Measurements from ENCODE around the gene PLEKHG4B.

Gene PLEKHG4B

DNA sequence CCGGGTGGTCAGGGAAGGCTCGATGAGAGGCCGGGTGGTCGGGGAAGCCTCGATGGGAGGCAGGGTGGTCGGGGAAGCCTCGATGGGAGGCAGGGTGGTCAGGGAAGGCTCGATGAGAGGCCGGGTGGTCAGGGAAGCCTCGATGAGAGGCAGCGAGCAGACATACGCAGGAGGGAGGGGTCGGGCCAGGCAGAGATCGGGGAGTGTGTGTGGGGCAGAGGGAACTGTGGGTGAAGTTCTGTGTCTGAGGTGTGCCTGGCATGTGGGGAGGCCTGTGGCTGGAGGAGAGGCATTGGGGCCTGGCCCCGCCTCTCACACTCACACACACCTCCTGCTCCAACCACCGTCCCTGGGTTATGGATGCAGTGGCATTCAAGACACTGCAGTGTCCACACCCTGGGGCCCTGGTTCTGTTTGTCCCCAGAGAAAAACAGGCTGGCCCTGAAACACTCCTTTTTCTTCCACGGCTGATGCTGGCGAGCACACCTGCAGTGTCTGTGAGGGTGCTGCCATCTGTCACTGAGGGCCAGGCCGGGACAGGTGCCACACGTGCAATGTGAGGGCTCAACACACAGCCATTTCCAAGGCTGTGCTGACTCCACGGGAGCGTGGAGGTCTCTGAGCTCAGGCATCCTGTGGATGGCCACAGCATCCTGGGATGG lies 6.5 kb upstream of the PLEKHG4B start:
- Histone ChIP-seq H3K4me2 (ENCODE audit: insufficient read depth, low read length, poor library complexity, severe bottlenecking) (no peak overlapping the region), H3K79me1 (ENCODE audit: low read depth, low read length) (no peaks in the 10 kb centered on the region), H3K27me3 (ENCODE audit: control insufficient read depth in 3 of 3, insufficient read depth in 3 of 3, low read depth in 1 of 3, low read length in 3 of 3) (no peaks in the 10 kb centered on the region), H3K9ac (ENCODE audit: low read depth, low read length, poor library complexity) (peak overlapping the region; percentile 79), H3K4me1 (ENCODE audit: control insufficient read depth in 2 of 2, insufficient read depth in 1 of 2, low read depth in 1 of 2, low read length in 2 of 2) (peaks cover 26% of the 10 kb centered on the region in 2 donors), H4K8ac (ENCODE audit: low read depth, low read length) (no peak overlapping the region), H3K23ac (ENCODE audit: low read depth, low read length, poor library complexity) (peak overlapping the region; percentile 82), H2BK15ac (ENCODE audit: low read length) (peak overlapping the region; percentile 74), H4K91ac (ENCODE audit: low read depth, low read length, poor library complexity) (peak overlapping the region; percentile 62), H3K18ac (ENCODE audit: low read length) (peak overlapping the region; percentile 95), H3K14ac (ENCODE audit: low read length) (no peak overlapping the region), H3K36me3 (replicated peaks in 1 of 2; ENCODE audit: control insufficient read depth in 2 of 2, insufficient read depth in 2 of 2, low read length in 2 of 2) (no peaks in the 10 kb centered on the region), H2BK12ac (ENCODE audit: low read length) (no peak overlapping the region), H3K27ac (replicated peaks; ENCODE audit: low read length) (no peak overlapping the region), H2BK120ac (ENCODE audit: low read depth, low read length) (peak overlapping the region; percentile 83), H2AFZ (ENCODE audit: low read length) (no peak overlapping the region), H3K9me3 (replicated peaks in 1 of 2; ENCODE audit: control insufficient read depth in 2 of 2, insufficient read depth in 1 of 2, low read depth in 1 of 2, low read length in 2 of 2) (peaks cover 0 to 9% of the 10 kb centered on the region in 2 donors), H3K4me3 (ENCODE audit: low read length in 2 of 2) (peak overlapping the region in 1 of 2 donors; percentile 8), H2BK5ac (ENCODE audit: low read length) (peak overlapping the region; percentile 88), H3K4ac (ENCODE audit: low read length) (peak overlapping the region; percentile 96), H2AK5ac (ENCODE audit: low read depth, low read length) (peak overlapping the region; percentile 97)
- DNase-seq (ENCODE audit: low spot score): no peak
- no CpG with 5 or more reads among the region's 22 CpGs for WGBS, 2 donors (ENCODE audit: extremely low coverage in 2 of 2, insufficient read length in 2 of 2, insufficient replicate concordance in 1 of 2)

DNA sequence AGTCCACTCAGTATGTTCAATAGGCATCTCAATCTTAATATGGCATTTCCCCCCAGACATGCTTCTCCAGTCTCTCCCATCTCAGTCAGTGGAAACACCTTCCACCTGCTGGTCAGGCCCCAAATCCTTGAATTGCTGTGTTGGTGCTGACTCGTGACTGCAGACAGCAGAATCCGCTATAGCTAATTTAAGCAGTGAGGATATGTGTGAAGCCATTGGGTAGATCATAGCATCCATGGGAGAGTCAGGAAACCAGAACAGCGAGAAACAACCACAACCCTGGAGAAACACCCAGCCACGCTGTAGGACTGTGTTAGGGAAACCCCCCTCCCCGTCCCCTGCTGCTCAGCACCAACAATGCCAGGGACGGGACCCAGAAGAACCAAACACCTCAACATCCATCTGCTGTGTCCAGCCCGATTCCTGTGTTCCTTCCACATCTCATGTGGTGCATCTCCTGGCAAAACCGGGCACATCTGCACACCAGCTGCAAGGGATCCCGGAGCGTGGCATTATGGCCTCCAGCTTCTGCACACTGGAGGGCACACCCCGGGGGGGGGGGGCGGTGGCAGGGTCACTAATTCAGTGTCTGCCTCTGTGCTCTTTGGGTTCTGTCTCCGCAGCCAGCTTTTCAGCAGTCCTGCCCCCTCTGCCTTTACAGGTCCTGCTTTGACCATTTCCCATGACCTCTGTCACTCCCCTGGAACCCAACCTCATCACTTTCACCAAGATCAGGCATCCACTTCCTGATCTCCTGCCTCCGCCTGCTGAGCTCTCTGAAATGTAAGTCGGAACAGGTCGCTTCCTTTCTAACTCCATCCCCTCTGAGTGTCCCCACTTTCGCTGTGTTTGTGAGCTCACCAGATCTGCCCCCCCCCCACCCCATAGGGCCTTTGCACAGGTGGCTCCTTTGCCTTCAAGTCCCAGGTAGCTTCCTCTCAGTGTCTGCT lies 2.4 kb upstream of the PLEKHG4B start:
- Histone ChIP-seq H3K14ac (ENCODE audit: low read length) (no peak overlapping the region), H2BK12ac (ENCODE audit: low read length) (no peak overlapping the region), H3K9ac (ENCODE audit: low read depth, low read length, poor library complexity) (no peak overlapping the region), H3K23ac (ENCODE audit: low read depth, low read length, poor library complexity) (no peak overlapping the region), H3K4ac (ENCODE audit: low read length) (no peak overlapping the region), H3K79me1 (ENCODE audit: low read depth, low read length) (peaks cover 7% of the 10 kb centered on the region), H3K9me3 (replicated peaks in 1 of 2; ENCODE audit: control insufficient read depth in 2 of 2, insufficient read depth in 1 of 2, low read depth in 1 of 2, low read length in 2 of 2) (peaks cover 3 to 9% of the 10 kb centered on the region in 2 donors), H4K8ac (ENCODE audit: low read depth, low read length) (no peak overlapping the region), H2AFZ (ENCODE audit: low read length) (no peak overlapping the region), H3K18ac (ENCODE audit: low read length) (no peak overlapping the region), H2BK5ac (ENCODE audit: low read length) (no peak overlapping the region), H3K4me1 (ENCODE audit: control insufficient read depth in 2 of 2, insufficient read depth in 1 of 2, low read depth in 1 of 2, low read length in 2 of 2) (peaks cover 4 to 30% of the 10 kb centered on the region in 2 donors), H4K91ac (ENCODE audit: low read depth, low read length, poor library complexity) (no peak overlapping the region), H3K36me3 (replicated peaks in 1 of 2; ENCODE audit: control insufficient read depth in 2 of 2, insufficient read depth in 2 of 2, low read length in 2 of 2) (peaks cover 4 to 7% of the 10 kb centered on the region in 2 donors), H2BK120ac (ENCODE audit: low read depth, low read length) (no peak overlapping the region), H2BK15ac (ENCODE audit: low read length) (peak overlapping the region; percentile 49), H3K27ac (replicated peaks; ENCODE audit: low read length) (no peak overlapping the region), H2AK5ac (ENCODE audit: low read depth, low read length) (peak overlapping the region; percentile 51), H3K4me3 (ENCODE audit: low read length in 2 of 2) (no peak overlapping the region), H3K27me3 (ENCODE audit: control insufficient read depth in 3 of 3, insufficient read depth in 3 of 3, low read depth in 1 of 3, low read length in 3 of 3) (no peaks in the 10 kb centered on the region), H3K4me2 (ENCODE audit: insufficient read depth, low read length, poor library complexity, severe bottlenecking) (no peak overlapping the region)
- no peak for DNase-seq (ENCODE audit: low spot score)
- WGBS, 2 donors (ENCODE audit: extremely low coverage in 2 of 2, insufficient read length in 2 of 2, insufficient replicate concordance in 1 of 2): no CpG with 5 or more reads among the region's 17 CpGs

DNA sequence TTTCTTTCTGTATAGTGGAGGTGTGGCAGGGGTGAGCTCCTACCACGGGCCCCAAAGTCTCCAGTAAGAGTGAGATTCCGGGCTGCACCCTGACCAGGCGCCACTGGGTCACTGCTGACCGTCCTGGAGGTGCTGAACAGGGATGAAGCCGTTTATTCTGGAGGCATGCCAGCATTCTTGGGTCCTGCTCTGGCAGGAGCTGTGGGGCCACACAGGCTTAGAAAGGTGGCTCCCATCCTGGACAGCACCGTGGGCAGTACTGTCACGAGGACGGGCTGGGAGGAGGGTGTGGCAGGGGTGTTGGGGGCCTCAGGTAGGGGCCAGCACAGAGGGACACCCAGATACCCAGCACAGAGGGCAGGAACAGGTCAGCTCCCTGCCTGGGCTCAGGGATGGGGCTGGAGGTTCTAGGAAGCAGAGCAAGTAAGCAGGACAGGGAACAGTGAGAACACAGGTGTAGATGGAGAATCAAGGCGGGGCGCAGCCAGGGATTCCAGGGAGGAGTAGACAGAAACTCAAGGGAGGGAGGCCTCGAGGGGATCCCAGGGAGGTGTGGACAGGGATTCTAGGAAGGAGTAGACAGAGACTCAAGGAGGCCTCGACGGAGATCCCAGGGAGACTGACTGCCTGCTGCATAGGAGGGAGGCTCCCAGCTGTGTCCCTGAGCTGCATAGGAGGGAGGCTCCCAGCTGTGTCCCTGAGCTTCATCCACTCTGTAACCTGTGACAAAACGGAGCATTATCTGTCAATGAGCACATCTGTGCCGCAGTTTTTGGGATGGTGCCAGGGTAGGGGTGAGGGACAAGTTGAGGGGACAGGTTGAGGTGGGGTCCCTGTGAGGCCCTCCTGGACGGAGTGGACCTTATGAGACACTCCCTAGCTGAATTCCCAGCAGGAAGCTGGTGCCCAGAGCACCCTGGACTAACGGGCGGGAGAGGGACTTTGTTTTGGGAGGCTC lies 1.1 kb upstream of the PLEKHG4B start:
- peak overlapping the region; percentile 25 for H3K14ac ChIP-seq (ENCODE audit: low read length)
- H3K4ac ChIP-seq (ENCODE audit: low read length): peak overlapping the region; percentile 94
- peaks cover 9% of the 10 kb centered on the region in 2 donors for H3K9me3 ChIP-seq (replicated peaks in 1 of 2; ENCODE audit: control insufficient read depth in 2 of 2, insufficient read depth in 1 of 2, low read depth in 1 of 2, low read length in 2 of 2)
- no peak overlapping the region for H4K8ac ChIP-seq (ENCODE audit: low read depth, low read length)
- H3K36me3 ChIP-seq (replicated peaks in 1 of 2; ENCODE audit: control insufficient read depth in 2 of 2, insufficient read depth in 2 of 2, low read length in 2 of 2): peaks cover 14 to 19% of the 10 kb centered on the region in 2 donors
- H3K79me1 ChIP-seq (ENCODE audit: low read depth, low read length): peaks cover 10% of the 10 kb centered on the region
- H3K27me3 ChIP-seq (ENCODE audit: control insufficient read depth in 3 of 3, insufficient read depth in 3 of 3, low read depth in 1 of 3, low read length in 3 of 3): no peaks in the 10 kb centered on the region
- H2BK120ac ChIP-seq (ENCODE audit: low read depth, low read length): peak overlapping the region; percentile 44
- peak overlapping the region; percentile 24 for H2BK12ac ChIP-seq (ENCODE audit: low read length)
- peaks cover 4 to 25% of the 10 kb centered on the region in 2 donors for H3K4me1 ChIP-seq (ENCODE audit: control insufficient read depth in 2 of 2, insufficient read depth in 1 of 2, low read depth in 1 of 2, low read length in 2 of 2)
- peak overlapping the region; percentile 96 for H3K18ac ChIP-seq (ENCODE audit: low read length)
- no peak overlapping the region for H2AFZ ChIP-seq (ENCODE audit: low read length)
- H2BK5ac ChIP-seq (ENCODE audit: low read length): peak overlapping the region; percentile 79
- peak overlapping the region; percentile 74 for H4K91ac ChIP-seq (ENCODE audit: low read depth, low read length, poor library complexity)
- no CpG with 5 or more reads among the region's 18 CpGs for WGBS, 2 donors (ENCODE audit: extremely low coverage in 2 of 2, insufficient read length in 2 of 2, insufficient replicate concordance in 1 of 2)
- H3K23ac ChIP-seq (ENCODE audit: low read depth, low read length, poor library complexity): peak overlapping the region; percentile 34
- H2BK15ac ChIP-seq (ENCODE audit: low read length): peak overlapping the region; percentile 63
- peak overlapping the region; percentile 46 for H3K4me2 ChIP-seq (ENCODE audit: insufficient read depth, low read length, poor library complexity, severe bottlenecking)
- H3K4me3 ChIP-seq (ENCODE audit: low read length in 2 of 2): no peak overlapping the region
- peak overlapping the region; percentile 94 for H2AK5ac ChIP-seq (ENCODE audit: low read depth, low read length)
- no peak overlapping the region for H3K9ac ChIP-seq (ENCODE audit: low read depth, low read length, poor library complexity)
- DNase-seq (ENCODE audit: low spot score): no peak
- peak overlapping the region; percentile 76 for H3K27ac ChIP-seq (replicated peaks; ENCODE audit: low read length)

Measured in neuronal stem cell (in vitro differentiated cells).